H1 (cell line): Measurements from ENCODE around the gene GALNT5.

Experiments
- CEBPB ChIP-seq: IDR thresholded peaks from 2 replicates; pipeline ENCODE4 v1.6.1; 2012; ENCODE audit warnings: low read depth, low read length
- CREB1 ChIP-seq: IDR thresholded peaks from 2 replicates; pipeline ENCODE4 v1.6.1; 2012; ENCODE audit warnings: inconsistent platforms
- CTCF ChIP-seq, 3 experiments: IDR thresholded peaks; 1 replicate in 2 of 3; 2 replicates in 1 of 3; pipeline versions ENCODE4 v1.5.1 to v1.6.1; 2011; ENCODE audit warnings: low read length in 3 of 3, mild to moderate bottlenecking in 3 of 3, inconsistent platforms in 2 of 3, low read depth in 1 of 3, moderate library complexity in 1 of 3; ENCODE audit not compliant: insufficient read depth in 1 of 3; ENCODE audit errors: control extremely low read depth in 1 of 3
- MAX ChIP-seq: IDR thresholded peaks from 2 replicates; pipeline ENCODE4 v1.6.1; 2012; ENCODE audit warnings: inconsistent platforms

GRCh38 chr2:157261199-157261782, 3.8 kb downstream of the GALNT5 start:
- TF ChIP-seq CTCF (IDR thresholded peaks at IDR 0.05; ENCODE audit: control extremely low read depth in 1 of 3, insufficient read depth in 1 of 3, low read depth in 1 of 3, low read length in 3 of 3) (no peak), CREB1 (no peak), CEBPB (no peak), MAX (no peak)
